Endothelial cell of umbilical vein (primary cell): ENCODE results near the gene ST6GALNAC3. TPM values are rescaled to one million over a fixed set of nuclear protein-coding genes. Genes with fewer than 3 reads are reported as not detected.

Experiments used
- BruUV-seq: library from RNA; stranded (reverse); fragments of 400-500 nt; replicated peaks from 2 replicates; lab custom pipeline; 2021; lab: Mats Ljungman, UMichigan
- CTCF ChIA-PET: fragments of 300-600, 350-600 bp; sonication (Branson Sonifier 250); formaldehyde crosslinking; loops from one replicate; lab custom pipeline; 2021; ENCODE audit warnings: antibody characterized with exemption, inconsistent platforms; lab: Charles Lee
- POLR2A ChIA-PET: fragments of 300-600, 350-600 bp; sonication (Branson Sonifier 250); formaldehyde crosslinking; loops from one replicate; lab custom pipeline; 2021; ENCODE audit warnings: antibody characterized with exemption, inconsistent platforms; lab: Charles Lee
- DNase-seq: peaks from one replicate; pipeline ENCODE4 v3.0.0-alpha.2; 2011; ENCODE audit warnings: low read depth, low spot score
- FAIRE-seq: peaks from 2 replicates; lab custom pipeline; 2011; peaks lifted over from hg19 to GRCh38; lab: Jason Lieb, UNC
- H2AFZ ChIP-seq: 2 replicates; pipeline ENCODE4 v1.6.0; 2012; ENCODE audit warnings: low read depth, low read length, control low read depth, inconsistent platforms
- H3K27ac ChIP-seq: 2 replicates; pipeline ENCODE4 v1.5.1; 2011; ENCODE audit warnings: low read depth, mild to moderate bottlenecking, control low read depth, low read length, moderate library complexity; ENCODE audit not compliant: insufficient read depth
- H3K27me3 ChIP-seq, 2 experiments: 2 replicates each; pipeline versions ENCODE4 v1.6.0 to v1.6.1; 2011; ENCODE audit warnings: low read length in 2 of 2, mixed read lengths in 1 of 2; ENCODE audit not compliant: control insufficient read depth in 2 of 2, insufficient read depth in 2 of 2
- H3K36me3 ChIP-seq, 2 experiments: 2 replicates in 1 of 2; 3 replicates in 1 of 2; pipeline ENCODE4 v1.5.1; 2011; ENCODE audit warnings: low read length in 2 of 2, mild to moderate bottlenecking in 1 of 2, moderate library complexity in 1 of 2; ENCODE audit not compliant: control insufficient read depth in 2 of 2, insufficient read depth in 2 of 2; ENCODE audit errors: extremely low read depth in 1 of 2
- H3K4me1 ChIP-seq: 3 replicates; pipeline ENCODE4 v1.5.1; 2011; ENCODE audit warnings: mild to moderate bottlenecking, low read length; ENCODE audit not compliant: control insufficient read depth, insufficient read depth; ENCODE audit errors: extremely low read depth
- H3K4me2 ChIP-seq: 2 replicates; pipeline ENCODE4 v1.6.1; 2011; ENCODE audit warnings: low read length, control low read depth, mixed read lengths; ENCODE audit not compliant: insufficient read depth
- H3K4me3 ChIP-seq, 3 experiments: fragments of 200-600 bp in 1 of 3; sonication (generic), shearing (Covaris generic) in 1 of 3; replicated peaks in 1 of 3; 2 replicates each; pipeline ENCODE4 v1.5.1; 2011 to 2016; ENCODE audit warnings: control low read depth in 3 of 3, low read length in 3 of 3, mild to moderate bottlenecking in 2 of 3, inconsistent platforms in 1 of 3, low read depth in 1 of 3, moderate library complexity in 1 of 3; ENCODE audit not compliant: insufficient read depth in 1 of 3
- H3K79me2 ChIP-seq: 2 replicates; pipeline ENCODE4 v1.6.0; 2012; ENCODE audit warnings: low read length, inconsistent platforms; ENCODE audit not compliant: control insufficient read depth, insufficient read depth
- H3K9ac ChIP-seq: replicated peaks from 2 replicates; pipeline ENCODE3; 2011; ENCODE audit warnings: low read length, control low read depth; ENCODE audit not compliant: insufficient read depth; ENCODE audit errors: extremely low read depth
- H3K9me1 ChIP-seq: replicated peaks from 3 replicates; pipeline ENCODE4 v1.6.0; 2011; ENCODE audit warnings: mild to moderate bottlenecking, low read length; ENCODE audit not compliant: control insufficient read depth, insufficient read depth; ENCODE audit errors: extremely low read depth
- H3K9me3 ChIP-seq: replicated peaks from 2 replicates; pipeline ENCODE4 v1.5.1; 2012; ENCODE audit warnings: low read length, inconsistent platforms; ENCODE audit not compliant: control insufficient read depth, insufficient read depth
- H4K20me1 ChIP-seq: replicated peaks from 2 replicates; pipeline ENCODE3; 2011; ENCODE audit warnings: mild to moderate bottlenecking, low read length; ENCODE audit not compliant: control insufficient read depth, insufficient read depth; ENCODE audit errors: extremely low read depth
- EZH2 ChIP-seq: IDR thresholded peaks from 2 replicates; pipeline ENCODE4 v1.6.1; 2012; ENCODE audit warnings: borderline replicate concordance, low read depth, mild to moderate bottlenecking, moderate library complexity, low read length, inconsistent platforms; ENCODE audit not compliant: severe bottlenecking
- FOS ChIP-seq: IDR thresholded peaks from 2 replicates; pipeline ENCODE4 v1.6.1; 2011; ENCODE audit warnings: mild to moderate bottlenecking, low read length, moderate library complexity, borderline replicate concordance; ENCODE audit not compliant: insufficient read depth
- GATA2 ChIP-seq: IDR thresholded peaks from 2 replicates; pipeline ENCODE4 v1.7.0; 2011; ENCODE audit warnings: low read depth, mild to moderate bottlenecking, moderate library complexity, mixed read lengths, low read length; ENCODE audit not compliant: insufficient read length, insufficient read depth
- JUN ChIP-seq: IDR thresholded peaks from 2 replicates; pipeline ENCODE4 v1.6.1; 2011; ENCODE audit warnings: borderline replicate concordance, low read depth; ENCODE audit not compliant: insufficient read length, insufficient read depth
- MYC ChIP-seq: IDR thresholded peaks from one replicate; pipeline ENCODE4 v1.6.1; 2011; ENCODE audit warnings: mild to moderate bottlenecking, low read depth, low read length
- POLR2A ChIP-seq: IDR thresholded peaks from 2 replicates; pipeline ENCODE4 v1.6.1; 2012; ENCODE audit warnings: low read depth, mild to moderate bottlenecking, control low read depth, low read length
- POLR2AphosphoS5 ChIP-seq: IDR thresholded peaks from 2 replicates; pipeline ENCODE4 v1.6.1; 2012; ENCODE audit warnings: low read depth, mild to moderate bottlenecking, control low read depth, low read length, moderate library complexity; ENCODE audit not compliant: insufficient read depth
- dilution Hi-C: fragments of 300-500 bp; cut with MboI; formaldehyde crosslinking; loops from one replicate; pipeline ENCODE4 v1.15.0; 2019; ENCODE audit warnings: low sequenced_read_pairs; ENCODE audit not compliant: extremely low pct_ligation_motif_present
- intact Hi-C: fragments of 100-400 bp; cut with micrococcal nuclease; formaldehyde crosslinking; loops from one replicate; pipeline ENCODE4 v1.10.0; 2022
- polyA plus RNA-seq, 4 experiments: library from polyadenylated mRNA; depleted of rRNA in 3 of 4; stranded (reverse) in 3 of 4; unstranded in 1 of 4; fragments of >200 nt; gene quantifications; 2 replicates each; pipeline versions ENCODE4 v1.2.1 to v1.2.3, GENCODE V29; 2011 to 2012; ENCODE audit warnings: missing spikeins in 1 of 4
- total RNA-seq: library from RNA; stranded (reverse); gene quantifications from 2 replicates; pipeline ENCODE4 v1.2.3, GENCODE V29; 2021
- TF ChIP-seq, protein P1 (sequence below), 2 donors: IDR thresholded peaks; 1 replicate in 1 of 2; 2 replicates in 1 of 2; pipeline ENCODE4 v1.5.1; 2011; ENCODE audit warnings: low read length in 2 of 2, mild to moderate bottlenecking in 2 of 2, moderate library complexity in 2 of 2, control low read depth in 1 of 2, inconsistent platforms in 1 of 2, low read depth in 1 of 2; ENCODE audit not compliant: insufficient read depth in 1 of 2; ENCODE audit errors: extremely low read depth in 1 of 2
- TF ChIP-seq, protein P2 (sequence below): IDR thresholded peaks from 2 replicates; pipeline ENCODE4 v1.6.1; 2011; ENCODE audit not compliant: insufficient read depth, insufficient read length

The ST6GALNAC3 gene
- total and polyA plus RNA-seq, 2 donors (not counting 3 experiments of a cell fraction or from before 2014, with no cell fraction given) = 7.6 to 48.3 TPM

DNA sequence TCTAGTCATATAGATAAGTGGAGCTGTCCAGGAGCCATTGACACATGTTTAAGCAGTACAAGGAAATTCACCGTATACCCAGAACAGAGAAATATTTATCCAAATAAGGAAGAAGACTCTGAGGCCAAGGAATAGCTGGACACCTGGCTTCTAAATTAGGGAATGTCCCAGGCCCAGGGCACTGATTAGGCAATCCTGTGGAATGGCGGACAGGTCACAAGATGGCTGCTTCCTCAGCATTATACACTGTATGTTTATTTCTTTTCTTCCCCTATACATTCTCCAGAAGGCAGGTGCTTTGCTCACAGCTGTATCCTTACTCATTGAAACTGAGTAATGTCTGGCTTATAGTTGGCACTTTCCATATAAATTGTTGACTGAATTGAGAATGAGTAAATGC lies 59.4 kb downstream of the ST6GALNAC3 start:
- H3K27me3 ChIP-seq = no peaks in the 10 kb centered on the region
- TF ChIP-seq GATA2 (no peak), POLR2AphosphoS5 (no peak), MYC (no peak), JUN (no peak)
- TF ChIP-seq, protein P1, sequence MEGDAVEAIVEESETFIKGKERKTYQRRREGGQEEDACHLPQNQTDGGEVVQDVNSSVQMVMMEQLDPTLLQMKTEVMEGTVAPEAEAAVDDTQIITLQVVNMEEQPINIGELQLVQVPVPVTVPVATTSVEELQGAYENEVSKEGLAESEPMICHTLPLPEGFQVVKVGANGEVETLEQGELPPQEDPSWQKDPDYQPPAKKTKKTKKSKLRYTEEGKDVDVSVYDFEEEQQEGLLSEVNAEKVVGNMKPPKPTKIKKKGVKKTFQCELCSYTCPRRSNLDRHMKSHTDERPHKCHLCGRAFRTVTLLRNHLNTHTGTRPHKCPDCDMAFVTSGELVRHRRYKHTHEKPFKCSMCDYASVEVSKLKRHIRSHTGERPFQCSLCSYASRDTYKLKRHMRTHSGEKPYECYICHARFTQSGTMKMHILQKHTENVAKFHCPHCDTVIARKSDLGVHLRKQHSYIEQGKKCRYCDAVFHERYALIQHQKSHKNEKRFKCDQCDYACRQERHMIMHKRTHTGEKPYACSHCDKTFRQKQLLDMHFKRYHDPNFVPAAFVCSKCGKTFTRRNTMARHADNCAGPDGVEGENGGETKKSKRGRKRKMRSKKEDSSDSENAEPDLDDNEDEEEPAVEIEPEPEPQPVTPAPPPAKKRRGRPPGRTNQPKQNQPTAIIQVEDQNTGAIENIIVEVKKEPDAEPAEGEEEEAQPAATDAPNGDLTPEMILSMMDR (IDR thresholded peaks at IDR 0.05; ENCODE audit: extremely low read depth in 1 of 2, insufficient read depth in 1 of 2, low read depth in 1 of 2, low read length in 2 of 2) = no peak
- no peak overlapping the region for H3K4me2 ChIP-seq
- H3K4me3 ChIP-seq = no peak overlapping the region
- peaks cover 10% of the 10 kb centered on the region for H3K4me1 ChIP-seq
- CTCF ChIA-PET = interaction anchor here (0.7 kb wide), 1 partner anchor 20 kb away, joined by 6 read pairs; no protein-coding TSS in a partner anchor
- H3K27ac ChIP-seq = no peak overlapping the region
- FAIRE-seq (no peak), DNase-seq (no peak)
- no peak overlapping the region for H2AFZ ChIP-seq
- H3K79me2 ChIP-seq = no peaks in the 10 kb centered on the region
- H3K9me3 ChIP-seq = no peaks in the 10 kb centered on the region
- H3K9me1 ChIP-seq = no peaks in the 10 kb centered on the region
- POLR2A ChIA-PET = no interaction called here
- H3K36me3 ChIP-seq = no peaks in the 10 kb centered on the region
- dilution Hi-C loops = no loop called here
- no peak overlapping the region for H3K9ac ChIP-seq
- intact Hi-C loops = no loop called here
- H4K20me1 ChIP-seq = no peaks in the 10 kb centered on the region
- no TSS peak for BruUV-seq

DNA sequence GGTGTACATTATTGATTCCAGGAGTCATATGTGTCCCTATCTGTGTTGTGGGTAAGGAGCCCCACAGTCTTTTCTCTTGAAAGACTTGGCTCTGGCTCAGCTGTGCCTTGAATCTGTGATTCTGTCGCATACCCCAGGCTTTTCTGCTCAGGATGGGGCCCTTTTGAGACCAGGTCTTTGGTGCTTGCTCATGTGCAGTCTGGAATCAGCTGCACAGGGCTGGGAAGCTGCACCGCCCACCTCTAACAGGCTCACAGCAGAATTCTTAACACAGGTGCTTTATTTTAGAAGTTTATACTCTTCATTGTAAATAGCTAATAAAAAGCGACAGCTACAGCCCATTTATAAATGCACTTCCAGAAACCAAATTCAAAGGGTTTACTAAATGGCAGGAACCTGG lies 61.3 kb downstream of the ST6GALNAC3 start:
- Histone ChIP-seq H3K9ac (no peak overlapping the region), H3K4me2 (no peak overlapping the region), H3K27me3 (no peaks in the 10 kb centered on the region), H3K9me1 (no peaks in the 10 kb centered on the region), H3K79me2 (no peaks in the 10 kb centered on the region), H3K36me3 (no peaks in the 10 kb centered on the region), H2AFZ (no peak overlapping the region), H3K27ac (no peak overlapping the region), H3K4me3 (no peak overlapping the region), H3K9me3 (no peaks in the 10 kb centered on the region), H3K4me1 (peaks cover 10% of the 10 kb centered on the region), H4K20me1 (no peaks in the 10 kb centered on the region)
- dilution Hi-C loops (no loop called here), intact Hi-C loops (no loop called here)
- FAIRE-seq (no peak), DNase-seq (no peak)
- no TSS peak for BruUV-seq
- ChIA-PET CTCF (interaction anchor here (1.1 to 1.7 kb wide), 4 partner anchors 11 to 101 kb away, joined by 3 to 7 read pairs (median 4); no protein-coding TSS in a partner anchor), POLR2A (no interaction called here)
- TF ChIP-seq JUN (no peak), POLR2AphosphoS5 (no peak), EZH2 (no peak), POLR2A (no peak), MYC (no peak), FOS (no peak)
- TF ChIP-seq, protein P1 (IDR thresholded peaks at IDR 0.05; ENCODE audit: extremely low read depth in 1 of 2, insufficient read depth in 1 of 2, low read depth in 1 of 2, low read length in 2 of 2) = no peak
- TF ChIP-seq, protein P2, sequence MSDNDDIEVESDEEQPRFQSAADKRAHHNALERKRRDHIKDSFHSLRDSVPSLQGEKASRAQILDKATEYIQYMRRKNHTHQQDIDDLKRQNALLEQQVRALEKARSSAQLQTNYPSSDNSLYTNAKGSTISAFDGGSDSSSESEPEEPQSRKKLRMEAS = no peak
